Neural cell (in vitro differentiated cells): ENCODE results near the gene APC.

Experiments used
- EZH2 ChIP-seq: fragments of 200-600, 300-800 bp; shearing (Covaris generic), sonication (generic); IDR thresholded peaks from 2 replicates; pipeline ENCODE4 v1.6.1; 2014; ENCODE audit warnings: antibody characterized with exemption, low read length, borderline replicate concordance, mild to moderate bottlenecking; ENCODE audit not compliant: insufficient read depth, poor library complexity, severe bottlenecking
- MXI1 ChIP-seq: fragments of 450-650 bp; conservative IDR thresholded peaks from 2 replicates; pipeline ENCODE4 v1.6.1; 2014; ENCODE audit warnings: antibody characterized with exemption, mild to moderate bottlenecking; ENCODE audit not compliant: poor library complexity, severe bottlenecking
- RAD21 ChIP-seq: fragments of 450-650 bp; conservative IDR thresholded peaks from 2 replicates; pipeline ENCODE4 v1.6.1; 2014; ENCODE audit warnings: antibody characterized with exemption, mild to moderate bottlenecking, moderate library complexity
- TAF1 ChIP-seq: IDR thresholded peaks from 2 replicates; pipeline ENCODE4 v1.6.1; 2012; ENCODE audit warnings: low read depth
- TF ChIP-seq, protein P1 (sequence below): fragments of 450-650 bp; IDR thresholded peaks from 2 replicates; pipeline ENCODE4 v1.5.1; 2014; ENCODE audit warnings: antibody characterized with exemption, mild to moderate bottlenecking, moderate library complexity; ENCODE audit not compliant: poor library complexity, severe bottlenecking

DNA sequence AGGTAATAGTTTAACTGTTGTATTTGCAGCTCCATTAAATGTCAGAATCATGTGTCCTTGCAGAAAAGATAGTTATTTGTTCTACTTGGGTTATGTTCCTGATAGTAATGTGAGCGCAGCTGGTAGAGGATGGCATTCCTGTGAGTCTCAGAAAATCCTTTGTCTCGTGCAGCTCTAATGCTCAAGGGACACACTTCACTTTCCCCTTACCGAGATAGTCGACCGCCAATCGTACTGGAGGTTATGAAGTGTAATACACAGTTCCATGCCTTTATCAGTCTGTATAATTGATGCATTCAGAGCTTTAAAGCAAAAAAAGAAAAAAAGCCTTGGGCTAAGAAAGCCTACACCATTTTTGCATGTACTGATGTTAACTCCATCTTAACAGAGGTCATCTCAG is 63.2 kb downstream of the APC start:
- TF ChIP-seq, protein P1, sequence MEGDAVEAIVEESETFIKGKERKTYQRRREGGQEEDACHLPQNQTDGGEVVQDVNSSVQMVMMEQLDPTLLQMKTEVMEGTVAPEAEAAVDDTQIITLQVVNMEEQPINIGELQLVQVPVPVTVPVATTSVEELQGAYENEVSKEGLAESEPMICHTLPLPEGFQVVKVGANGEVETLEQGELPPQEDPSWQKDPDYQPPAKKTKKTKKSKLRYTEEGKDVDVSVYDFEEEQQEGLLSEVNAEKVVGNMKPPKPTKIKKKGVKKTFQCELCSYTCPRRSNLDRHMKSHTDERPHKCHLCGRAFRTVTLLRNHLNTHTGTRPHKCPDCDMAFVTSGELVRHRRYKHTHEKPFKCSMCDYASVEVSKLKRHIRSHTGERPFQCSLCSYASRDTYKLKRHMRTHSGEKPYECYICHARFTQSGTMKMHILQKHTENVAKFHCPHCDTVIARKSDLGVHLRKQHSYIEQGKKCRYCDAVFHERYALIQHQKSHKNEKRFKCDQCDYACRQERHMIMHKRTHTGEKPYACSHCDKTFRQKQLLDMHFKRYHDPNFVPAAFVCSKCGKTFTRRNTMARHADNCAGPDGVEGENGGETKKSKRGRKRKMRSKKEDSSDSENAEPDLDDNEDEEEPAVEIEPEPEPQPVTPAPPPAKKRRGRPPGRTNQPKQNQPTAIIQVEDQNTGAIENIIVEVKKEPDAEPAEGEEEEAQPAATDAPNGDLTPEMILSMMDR = no peak
- TF ChIP-seq MXI1 (no peak), RAD21 (no peak), EZH2 (no peak), TAF1 (no peak)
